Measurements from ENCODE around the gene FAM107A.
"Not testable (repeated sequence)": the region's sequence is repeated elsewhere in the genome, so short reads cannot be mapped to it uniquely, and the experiment has no call there.

The FAM107A gene

DNA sequence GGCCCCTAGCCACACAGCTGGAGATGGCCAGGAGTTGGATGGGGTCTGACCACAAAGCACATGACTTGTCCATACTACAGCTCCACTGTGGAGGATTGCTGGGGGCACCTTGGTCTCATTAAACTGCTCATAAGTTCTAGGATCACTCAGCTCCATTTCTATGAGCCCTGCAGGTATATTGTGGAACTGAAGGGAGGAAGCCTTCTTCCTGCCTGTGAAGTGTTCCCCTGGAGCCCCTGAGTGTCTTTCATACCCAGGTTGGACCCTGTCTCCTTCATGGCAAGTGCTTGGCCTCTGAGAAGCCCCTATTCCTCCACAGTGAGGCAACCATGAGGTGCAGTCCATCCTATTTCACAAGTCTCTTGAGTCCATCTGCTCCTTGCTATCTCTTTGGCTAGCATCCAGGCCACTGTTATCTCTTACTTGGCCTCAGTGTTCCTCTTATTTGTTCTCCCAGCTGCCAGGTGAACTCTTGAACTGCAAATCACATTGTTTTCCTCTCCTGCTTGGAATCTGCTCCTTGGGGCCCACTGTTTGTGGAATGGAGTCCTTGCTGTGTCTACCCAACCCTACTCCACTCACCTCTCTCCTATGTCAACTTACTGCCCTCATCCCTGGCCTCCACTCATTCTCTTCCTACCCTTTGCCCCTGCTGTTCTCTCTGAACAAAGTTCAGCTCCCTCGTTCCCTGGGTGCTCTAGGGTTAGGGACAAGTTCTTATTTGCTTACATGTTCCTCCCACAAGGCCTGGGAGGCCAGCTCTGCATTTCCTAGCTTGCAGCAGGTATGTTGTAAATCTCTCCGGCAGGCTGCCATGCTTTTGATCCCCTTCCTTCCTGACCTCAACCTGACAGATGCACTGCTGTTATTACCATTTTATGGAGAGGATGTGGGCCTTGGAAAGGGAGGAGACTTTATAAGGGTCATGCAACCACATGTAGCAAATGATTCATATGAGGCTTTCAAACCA lies 41.4 kb downstream of the FAM107A start:
- no peak for DNase-seq

DNA sequence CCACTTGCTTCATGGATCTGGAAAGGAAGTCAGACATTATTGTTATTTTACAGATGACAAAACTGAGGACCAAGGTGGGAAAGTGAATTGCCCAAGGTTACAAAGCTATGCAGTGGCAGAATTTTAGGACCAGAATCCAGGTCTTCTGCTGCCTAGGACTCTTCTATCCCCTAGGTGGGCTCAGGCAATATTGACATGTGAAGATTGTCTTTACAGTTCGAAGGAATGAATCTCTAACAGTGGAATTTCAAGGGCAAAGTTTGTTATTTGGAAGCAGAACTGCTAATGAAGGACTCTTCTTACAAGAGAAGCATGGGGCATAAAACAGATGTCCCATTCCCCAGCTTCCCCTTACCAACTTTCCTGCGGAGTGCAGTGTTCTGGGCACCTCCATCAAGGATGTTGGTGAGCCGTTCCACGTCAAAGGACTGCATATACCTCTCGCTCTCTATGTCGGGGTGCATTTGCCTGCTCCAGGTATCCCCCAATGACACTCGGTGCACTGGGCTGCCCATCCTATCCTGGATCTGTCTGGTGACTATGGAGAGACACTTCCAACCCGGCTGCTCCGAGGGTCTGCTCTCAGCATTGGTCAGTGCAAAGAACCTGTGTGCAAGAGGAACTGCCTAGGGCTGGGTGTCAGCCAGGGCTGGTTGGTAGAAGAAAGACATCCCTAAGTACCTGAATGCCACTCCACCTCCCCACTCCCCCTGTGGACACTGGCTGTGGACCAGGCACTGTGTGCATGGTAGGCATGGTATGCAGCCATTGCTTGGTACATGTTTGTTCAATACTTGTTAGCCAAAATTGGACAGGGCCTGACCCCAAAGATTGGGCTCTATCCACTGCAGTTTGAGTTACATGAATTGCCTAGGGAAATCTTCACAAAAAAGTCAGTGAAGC lies 42.3 kb downstream of the FAM107A start:
- no peak for DNase-seq

DNA sequence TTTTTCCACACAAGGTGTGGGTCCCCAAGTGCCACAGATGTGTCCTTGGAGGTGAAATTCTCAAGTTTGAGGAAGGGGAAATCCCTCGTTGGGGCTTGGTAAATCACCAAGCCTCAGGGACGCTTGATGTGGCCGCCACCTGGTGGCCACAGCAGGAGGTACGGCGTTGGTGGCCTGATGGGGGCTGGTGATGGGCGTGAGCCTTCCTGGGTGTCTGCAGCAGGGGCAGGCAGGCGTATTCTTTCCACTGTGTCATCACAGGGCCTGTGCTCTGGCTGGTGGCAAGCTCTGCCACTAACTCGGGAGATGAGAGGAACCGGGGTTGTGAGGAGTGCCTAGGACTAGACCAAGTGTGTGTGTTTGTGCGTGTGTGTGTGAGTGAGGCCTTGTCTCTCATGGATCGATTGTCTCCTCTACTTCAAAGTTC lies 44.4 kb downstream of the FAM107A start:
- DNase-seq = peak; percentile 83

DNA sequence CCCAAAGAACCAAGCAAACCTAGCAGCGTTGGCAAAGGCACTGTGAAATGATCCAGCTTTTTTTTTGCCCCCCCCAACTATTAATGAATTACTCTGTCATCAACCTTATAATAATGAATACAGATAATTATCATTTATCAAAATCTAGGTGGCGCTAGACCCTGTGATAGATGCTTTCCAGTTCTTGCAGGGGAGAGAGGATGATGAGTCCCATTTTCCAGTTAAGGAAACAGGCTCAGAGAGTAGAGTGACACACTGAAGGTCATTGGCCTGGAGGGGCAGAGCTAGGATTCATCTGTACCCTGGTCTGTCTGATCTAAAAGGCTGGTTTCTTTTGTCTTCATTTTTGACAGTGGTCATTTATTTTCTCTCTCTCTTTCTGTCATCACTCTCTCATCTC lies 45.2 kb downstream of the FAM107A start:
- DNase-seq = no peak

DNA sequence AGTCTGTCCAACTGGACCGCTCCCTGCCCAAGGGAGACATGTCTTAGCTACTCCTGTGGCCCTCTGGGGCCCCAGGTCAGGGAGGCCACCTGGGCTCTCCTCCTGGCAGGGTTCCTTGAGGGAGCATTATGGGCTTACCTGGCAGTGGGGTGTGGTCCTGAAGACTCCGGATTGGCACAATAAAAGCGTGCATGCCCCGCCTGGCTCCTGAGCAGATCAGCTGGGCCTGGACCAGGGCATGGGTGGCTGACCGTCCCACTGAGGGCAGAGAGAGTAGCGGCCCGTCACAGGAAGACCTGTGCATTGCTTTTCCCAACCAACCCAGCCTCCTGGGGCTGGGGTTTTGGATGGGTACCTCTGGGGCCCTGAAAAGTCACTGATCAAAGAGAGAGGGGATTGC lies 45.6 kb downstream of the FAM107A start:
- DNase-seq = no peak

DNA sequence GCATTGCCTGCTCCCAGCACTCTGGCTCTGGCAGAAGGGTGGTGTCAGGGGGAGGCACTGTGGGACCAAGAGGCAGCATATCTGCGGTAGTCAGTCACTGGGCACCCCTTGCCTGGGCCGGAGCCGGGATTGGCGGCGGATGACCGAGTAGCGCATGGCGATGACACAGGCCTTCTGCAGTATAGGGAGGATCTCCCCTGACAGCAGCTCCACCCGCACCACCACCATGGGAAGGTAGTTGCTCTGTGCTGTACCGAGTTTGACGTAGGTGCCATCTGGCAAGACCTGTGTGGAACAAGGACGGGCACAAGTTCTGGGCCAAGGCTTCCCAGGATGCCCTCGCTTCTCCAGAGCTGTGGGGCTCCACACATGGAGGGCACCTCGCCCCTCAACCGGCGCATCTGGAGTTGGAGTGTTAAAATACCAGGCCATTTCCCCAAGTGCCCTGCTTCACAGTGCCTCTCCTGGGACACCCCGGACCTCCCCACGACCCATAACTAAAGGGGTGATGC lies 46.8 kb downstream of the FAM107A start:
- no peak for DNase-seq

DNA sequence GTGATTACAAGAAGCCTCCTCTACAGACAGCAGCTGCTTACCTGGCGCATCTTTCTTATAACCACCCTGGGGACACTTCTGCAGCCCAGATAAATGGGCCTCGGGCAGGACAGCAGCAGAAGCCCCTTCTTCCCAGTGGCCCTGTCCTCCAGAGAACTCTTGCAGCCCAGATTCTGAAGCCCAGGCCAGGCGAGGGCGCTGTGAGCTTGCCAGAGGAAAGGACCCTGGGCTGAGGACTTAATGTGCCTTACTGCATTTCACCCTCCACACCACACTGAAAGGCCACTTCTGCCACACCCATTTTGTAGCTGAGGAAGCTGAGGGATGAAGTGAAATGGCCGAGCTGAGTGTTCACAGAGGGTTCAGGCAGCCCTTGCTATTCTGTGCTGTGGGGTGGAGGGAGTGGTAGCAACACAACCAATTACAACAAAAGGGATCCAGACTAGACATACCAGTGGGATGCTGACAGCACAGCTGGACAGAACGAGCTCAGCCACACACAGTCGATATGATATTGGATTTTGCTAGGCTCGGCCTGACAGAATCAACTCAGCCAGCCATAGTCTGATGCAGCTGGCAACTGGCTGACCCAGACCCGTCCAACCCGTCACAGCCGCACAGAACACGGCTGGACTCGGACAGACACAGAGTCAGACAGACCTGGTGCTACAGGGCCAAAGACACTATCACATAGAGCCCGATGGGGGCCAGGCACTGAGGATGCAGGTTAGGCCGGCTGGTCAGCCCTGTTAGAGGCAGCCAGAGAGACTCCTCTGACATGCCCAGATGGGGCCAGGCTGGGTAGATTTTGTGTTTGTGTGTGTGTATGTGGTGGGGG lies 47.5 kb downstream of the FAM107A start:
- no peak for DNase-seq

DNA sequence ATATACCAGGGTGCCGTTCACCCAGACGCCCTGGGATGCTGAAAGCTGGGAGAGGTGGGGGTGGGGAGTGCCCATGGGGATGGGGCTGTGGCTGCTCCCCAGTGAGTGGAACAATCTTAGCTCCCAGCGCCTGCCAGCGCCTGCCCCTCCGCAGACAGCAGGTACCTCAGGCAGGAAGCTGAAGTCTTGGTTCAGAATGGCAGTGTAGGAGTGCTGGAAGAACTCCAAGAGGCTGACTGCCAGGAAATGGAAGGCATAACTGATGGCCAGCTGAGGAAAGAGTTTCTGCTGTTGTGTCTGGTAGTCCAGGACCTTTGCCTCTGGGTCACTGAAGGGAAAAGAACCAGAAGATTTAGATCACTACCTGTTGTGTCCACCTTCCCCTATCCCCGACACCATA lies 48.6 kb downstream of the FAM107A start:
- DNase-seq = no peak

DNA sequence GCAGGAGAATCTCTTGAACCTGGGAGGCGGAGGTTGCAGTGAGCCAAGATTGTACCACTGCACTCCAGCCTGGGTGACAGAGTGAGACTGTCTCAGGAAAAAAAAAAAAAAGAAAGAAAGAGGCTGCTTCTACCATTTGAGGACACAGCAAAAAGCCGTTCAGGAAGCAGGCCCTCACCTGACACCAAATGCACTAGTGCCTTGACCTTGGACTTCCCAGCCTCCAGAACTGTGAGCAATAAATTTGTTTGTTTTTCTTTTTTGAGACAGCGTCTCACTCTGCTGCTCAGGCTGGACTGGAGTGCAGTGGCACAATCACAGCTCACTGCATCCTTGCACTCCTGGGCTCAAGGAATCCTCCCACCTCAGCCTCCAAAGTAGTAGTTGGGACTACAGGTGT lies 49.8 kb downstream of the FAM107A start:
- not testable (repeated sequence) for DNase-seq

DNA sequence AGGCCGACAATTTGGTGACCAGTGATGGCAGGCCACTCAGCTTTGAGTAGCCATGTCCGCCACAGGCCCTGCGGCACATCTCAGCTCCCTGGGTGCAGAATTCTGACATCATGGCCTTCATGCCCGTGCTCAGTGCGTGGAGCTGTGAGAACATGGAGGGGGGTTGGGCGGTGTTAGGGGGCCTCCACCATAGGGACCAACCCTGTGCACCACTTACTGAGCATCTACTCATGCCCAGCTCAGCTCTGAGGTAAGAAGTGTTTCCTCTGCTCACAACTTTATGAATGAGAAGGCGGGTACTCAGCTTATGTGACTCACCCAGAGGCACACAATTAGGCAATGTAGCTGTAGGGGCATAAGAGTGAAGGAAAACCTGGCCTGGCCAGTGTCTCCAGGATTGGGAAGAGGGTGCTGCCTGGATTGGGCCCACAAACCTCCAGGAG lies 50.7 kb downstream of the FAM107A start:
- no peak for DNase-seq

DNA sequence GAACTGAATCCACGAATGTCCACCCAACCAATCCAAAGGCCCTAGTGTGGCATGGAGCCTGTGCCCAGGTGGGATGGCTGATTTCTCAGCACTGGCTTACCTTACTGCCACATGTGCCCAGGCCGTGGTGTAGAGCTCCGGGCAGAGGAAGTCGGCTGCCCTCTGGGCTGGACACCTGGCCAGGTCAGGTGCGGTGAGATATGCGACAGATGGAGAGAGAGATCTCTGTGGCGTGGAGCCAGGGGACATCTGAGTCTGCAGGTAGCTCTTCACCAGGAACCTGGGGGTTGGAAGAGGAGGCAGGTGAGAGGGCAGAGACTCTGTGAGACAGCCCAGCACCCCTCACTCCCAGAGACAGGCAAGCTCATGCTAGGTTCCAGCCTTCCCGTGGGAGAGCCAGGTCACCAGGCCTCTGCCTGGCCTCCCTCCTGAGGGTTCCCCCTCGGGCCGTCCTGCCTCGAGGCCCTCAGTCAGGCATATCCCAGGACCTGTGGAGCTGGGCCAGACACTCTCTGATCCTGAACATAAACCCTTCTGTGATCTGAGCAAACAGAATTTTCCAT lies 52.8 kb downstream of the FAM107A start:
- DNase-seq = no peak

DNA sequence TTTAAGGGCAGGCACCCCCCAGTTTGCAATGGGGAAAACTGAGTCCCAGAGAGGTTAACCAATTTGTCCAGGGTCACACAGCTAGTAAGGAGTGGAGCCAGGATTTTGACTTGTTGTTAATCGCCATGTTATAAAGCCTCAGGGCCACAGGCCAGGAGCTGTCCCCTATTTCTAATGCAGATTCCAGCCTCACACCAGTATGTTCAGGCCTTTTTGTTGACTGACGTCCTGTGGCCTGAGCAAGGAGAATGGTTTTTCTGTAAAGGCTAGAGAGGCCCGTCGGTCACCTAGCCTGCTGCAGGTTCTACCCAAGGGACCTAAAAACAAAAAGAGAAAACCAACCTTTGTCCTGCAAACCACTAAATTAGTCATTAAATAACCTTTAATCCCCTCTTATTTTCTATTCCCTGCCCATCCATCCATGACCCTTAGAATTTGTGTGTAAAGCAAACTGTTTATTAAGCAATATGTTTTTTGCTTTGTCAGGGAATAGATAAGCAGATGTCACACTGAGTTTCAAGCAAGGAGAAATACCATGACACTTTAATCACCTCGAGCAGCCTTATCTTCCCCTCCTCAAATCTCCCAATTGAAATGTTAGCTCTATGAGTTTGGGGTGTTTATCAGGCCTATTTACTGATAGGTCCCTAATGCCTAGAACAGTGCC lies 54.3 kb downstream of the FAM107A start:
- no peak for DNase-seq

DNA sequence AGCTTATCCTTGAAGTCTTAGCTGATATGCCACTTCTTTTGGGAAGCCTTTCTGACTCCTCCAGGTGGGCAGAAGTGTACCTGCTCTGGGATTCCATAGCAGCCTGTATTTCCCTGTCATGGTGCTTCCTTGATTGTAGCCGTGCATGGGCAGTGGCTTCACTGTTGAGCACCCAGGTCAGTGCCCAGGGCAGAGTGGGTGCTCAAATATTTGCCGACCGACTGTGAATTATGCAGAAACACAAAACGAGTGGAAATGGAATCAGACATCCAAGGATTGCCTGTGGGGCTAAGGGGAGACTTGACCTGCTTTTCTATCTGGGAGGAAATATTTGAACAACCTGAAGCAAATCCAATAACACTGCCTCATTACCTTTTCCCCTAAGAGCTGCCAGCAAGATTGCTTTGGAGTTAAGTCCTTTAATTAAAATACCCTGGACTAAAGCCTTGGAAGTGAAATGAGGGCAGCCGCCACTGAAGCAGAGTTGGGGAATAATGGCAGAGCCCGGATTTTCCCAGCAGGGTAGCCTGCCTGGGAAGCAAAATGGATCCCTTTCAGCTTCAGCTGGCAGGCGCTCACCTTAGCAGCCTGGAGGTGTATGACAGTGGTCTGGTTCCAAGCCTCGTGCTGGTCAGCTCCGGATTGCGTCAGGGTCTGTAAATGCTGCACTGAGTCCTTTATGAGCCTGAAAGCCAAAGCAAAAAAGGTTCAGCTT lies 55.1 kb downstream of the FAM107A start:
- DNase-seq = no peak

DNA sequence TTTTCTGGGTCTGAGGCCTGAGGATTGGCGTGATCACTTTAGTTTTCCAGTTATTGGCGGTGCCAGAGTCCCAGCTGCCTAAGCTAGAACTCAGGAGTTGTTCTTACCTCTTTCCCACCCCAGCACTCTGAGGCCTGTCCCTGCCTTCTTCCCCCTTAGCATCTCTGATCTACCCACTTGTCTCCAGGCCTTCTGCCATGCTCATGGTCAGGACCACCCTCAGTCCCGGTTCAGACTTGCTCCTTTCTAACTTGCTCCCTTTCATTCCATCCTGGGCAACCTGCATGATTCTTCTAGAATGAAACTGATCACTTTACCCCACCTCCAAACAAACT lies 55.9 kb downstream of the FAM107A start:
- no peak for DNase-seq

DNA sequence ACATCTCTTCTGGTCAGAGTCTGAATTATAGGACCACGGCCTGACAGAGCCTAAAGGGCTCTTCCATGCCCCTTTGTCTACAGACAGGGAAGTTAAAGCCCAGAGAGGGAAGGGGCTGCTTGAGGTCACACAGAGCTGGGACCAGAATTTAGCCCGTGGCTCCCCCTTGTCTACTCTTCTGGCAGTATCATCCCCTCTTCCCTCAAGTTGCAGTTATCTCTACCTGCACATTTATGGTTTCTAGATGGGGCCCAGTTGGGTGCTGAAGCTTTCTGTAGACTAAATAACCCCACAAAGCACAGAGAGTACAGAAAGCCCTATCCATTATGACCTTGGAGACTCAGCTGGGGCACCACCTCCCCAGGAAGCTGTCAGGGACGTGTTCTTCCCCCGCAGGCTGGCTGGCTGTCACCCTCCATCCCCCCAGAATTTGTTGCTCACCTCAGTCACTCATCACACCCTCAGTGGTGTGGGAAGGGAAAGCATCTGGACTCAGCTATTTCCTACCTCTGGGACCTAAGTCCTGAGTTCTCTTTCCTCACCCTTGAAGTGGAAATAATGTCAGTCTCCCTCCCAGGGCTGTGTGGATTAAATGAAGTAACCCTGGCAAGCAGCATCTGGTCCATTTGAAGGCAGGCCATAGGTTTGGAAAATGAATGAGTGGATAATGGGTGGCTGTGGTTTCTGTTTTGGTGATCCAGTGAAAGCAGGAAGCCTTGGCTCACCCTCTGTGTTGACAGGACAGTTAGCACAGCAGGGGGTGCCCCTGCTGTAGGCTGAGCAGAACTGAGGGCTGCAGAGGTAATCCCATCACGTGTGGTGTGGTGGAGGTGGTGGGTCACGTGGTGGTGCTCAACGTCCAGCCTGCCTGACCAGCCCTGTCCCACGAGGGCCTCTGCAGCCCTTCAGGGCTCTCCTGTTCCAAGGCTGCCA lies 56.5 kb downstream of the FAM107A start:
- no peak for DNase-seq

DNA sequence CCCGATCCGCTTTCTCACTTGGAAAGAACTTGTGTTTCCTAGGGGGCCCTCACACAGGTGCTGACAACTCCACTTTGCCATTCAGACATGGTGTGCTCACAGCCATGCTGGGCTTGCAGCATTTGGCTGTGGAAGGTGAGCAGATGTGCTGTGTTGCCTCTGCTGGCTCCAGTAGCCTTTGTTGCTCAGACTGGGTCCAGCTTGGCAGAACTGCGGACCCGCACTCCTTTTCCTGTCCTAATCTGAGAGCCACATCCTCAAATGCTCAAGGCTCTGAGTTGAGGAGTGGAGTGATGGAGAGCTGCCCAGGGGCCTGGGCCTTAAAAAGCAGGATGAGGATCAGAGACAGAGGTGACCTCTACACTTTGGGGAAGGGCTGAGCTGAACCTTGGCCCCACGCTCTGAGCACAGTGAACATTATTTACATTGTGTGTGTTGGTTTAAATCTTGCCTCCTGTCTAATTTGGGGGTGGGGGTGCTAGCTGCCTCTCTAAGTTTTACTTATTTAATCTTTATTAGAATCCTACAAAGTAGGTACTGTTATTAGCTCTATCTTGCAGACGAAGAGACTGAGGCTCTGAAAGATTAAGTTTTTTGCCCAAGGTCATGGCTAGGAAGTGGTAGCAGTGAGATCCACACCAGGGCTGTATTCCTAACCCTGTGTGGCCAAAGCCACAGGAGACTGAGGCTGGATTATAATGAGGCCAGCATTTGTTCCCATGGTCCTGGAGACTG lies 57.4 kb downstream of the FAM107A start:
- DNase-seq = no peak

DNA sequence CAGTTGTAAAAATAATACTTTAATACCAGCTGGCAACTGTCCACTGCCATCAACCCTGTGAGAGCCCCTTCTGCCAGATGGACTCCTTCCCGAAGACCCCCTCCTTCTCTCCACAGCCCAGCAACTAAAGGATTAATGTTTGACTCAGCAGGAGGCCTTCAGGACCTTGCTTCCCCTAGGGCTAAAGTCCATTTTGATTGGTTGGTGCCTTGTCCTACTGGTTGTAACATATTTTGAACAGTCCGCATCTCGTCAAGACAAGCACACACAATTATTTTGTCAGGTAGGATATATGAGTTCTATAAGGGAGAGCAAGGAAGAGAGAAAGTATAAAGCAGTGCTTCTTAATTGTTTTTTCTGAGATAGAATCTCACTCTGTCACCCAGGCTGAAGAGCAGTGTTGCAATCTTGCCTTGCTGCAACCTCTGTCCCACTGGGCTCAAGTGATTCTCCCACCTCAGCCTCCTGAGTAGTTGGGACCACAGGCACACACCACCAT lies 58.9 kb downstream of the FAM107A start:
- no peak for DNase-seq

DNA sequence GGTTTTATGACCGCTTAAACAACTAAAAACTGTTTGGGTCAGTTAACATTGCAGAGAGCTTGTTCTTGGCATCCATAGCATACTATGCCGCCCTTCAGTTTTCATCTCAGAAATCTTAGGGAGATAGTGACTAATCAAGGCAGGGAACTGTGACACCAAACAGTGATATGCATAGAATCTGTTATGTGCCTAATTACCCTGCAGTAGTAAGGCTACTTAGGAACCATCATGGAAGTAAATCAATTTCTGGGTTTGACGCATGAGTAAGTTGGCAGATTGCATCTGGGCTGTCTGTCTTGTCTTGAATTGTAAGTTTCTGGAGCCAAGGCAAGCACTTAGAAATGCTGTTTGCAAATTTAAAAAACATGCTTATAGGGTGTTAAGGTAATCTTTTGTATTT lies 62.8 kb downstream of the FAM107A start:
- no peak for DNase-seq

Measured in CD4-positive, alpha-beta T cell treated with Interleukin-12 subunit alpha and Interleukin-12 subunit beta, for 1 hour (primary cell).